OCI-M2 (cell line): Measurements from ENCODE around the gene RB1.
"Not testable (repeated sequence)": the region's sequence is repeated elsewhere in the genome, so short reads cannot be mapped to it uniquely, and the experiment has no call there.

Experiments used
- DNase-seq: peaks from one replicate; lab custom pipeline; 2025; ENCODE audit not compliant: unreplicated experiment; lab: John Stamatoyannopoulos, UW

Gene RB1

GRCh38 chr13:48346583-48346982, 43.0 kb downstream of the RB1 start:
- no peak for DNase-seq

- no peak for DNase-seq
These were observed 46.0 kb downstream of the RB1 start for GRCh38 chr13:48349525-48349924.

DNA sequence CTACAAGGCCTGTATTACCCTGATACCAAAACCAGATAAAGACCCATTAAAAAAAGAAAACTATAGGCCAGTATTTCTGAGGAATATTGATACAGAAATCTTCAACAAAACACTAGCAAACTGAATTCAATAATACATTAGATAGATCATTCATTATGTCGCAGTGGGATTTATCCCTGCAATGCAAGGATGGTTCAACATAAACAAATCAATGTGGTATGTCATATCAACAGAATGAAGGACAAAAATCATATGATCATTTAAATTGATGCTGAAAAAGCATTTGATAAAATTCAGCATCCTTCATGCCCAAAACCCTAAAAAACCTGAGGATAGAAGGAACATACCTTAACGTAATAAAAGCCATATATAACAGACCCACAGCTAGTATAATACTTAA, 50.0 kb downstream of the RB1 start:
- no peak for DNase-seq

- not testable (repeated sequence) for DNase-seq
These were observed 52.0 kb downstream of the RB1 start for GRCh38 chr13:48355524-48355923.

DNA sequence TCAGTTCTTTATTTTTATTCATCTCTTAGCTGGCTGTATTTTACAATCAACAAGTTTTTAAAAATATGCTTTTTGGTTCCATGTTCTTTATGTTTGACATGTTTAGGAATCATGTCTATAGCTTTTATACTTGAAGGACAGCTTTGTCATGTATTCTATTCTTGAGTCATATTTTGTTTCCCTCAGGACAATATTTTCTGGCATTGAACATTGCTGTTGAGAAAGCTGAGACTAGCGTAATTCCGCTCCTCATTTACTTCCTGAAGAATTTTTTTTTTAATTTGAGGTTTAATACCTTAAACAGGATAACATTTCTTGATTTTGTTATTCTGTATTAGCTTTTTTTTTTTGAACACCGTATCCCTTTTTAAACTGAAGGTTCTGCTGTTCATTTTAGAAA, 53.2 kb downstream of the RB1 start:
- DNase-seq = no peak

DNA sequence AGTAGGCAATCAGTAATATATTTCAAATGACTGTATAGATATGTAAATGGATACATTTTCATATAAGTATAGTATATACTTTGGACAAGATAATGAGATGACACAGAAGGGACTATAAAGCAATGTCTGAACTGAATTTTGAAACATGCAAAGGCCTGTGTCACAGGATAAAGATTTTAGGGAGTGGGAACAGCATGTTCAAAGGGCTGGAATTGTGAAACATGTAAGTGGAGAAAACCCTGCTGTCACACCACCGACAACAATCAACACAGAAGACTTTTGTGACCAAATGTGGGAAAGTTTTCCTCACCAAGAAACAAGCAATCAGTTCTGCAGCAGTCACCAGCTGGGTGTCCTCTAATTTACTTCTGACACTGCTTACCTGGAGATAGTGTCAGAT, 66.4 kb downstream of the RB1 start:
- DNase-seq = no peak

GRCh38 chr13:48370815-48371214, 67.3 kb downstream of the RB1 start:
- no peak for DNase-seq

GRCh38 chr13:48377857-48378256, 74.3 kb downstream of the RB1 start:
- no peak for DNase-seq

- no peak for DNase-seq
These were observed 77.0 kb downstream of the RB1 start for GRCh38 chr13:48380581-48380980.

GRCh38 chr13:48383384-48383783, 79.8 kb downstream of the RB1 start:
- DNase-seq = no peak

DNA sequence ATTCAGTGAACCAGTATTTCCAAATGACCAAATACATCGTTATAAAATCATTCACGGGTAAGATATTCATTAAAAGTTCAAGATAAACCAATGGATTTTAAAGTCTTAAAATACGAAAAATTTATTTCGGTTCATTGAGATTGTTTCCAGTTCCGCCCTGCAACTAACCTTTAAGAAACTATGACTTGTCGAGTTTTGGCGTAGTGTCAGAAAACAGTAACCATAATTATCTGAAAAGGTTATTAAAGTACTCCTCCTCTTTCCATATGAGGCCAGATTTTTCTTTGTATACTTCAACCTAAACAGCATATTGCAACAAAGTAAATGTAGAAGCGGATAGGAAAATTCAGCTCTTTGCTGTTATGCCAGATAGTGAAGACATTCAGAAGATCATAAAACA, 83.3 kb downstream of the RB1 start:
- DNase-seq = no peak

- no peak for DNase-seq
These were observed 87.7 kb downstream of the RB1 start for GRCh38 chr13:48391257-48391656.

DNA sequence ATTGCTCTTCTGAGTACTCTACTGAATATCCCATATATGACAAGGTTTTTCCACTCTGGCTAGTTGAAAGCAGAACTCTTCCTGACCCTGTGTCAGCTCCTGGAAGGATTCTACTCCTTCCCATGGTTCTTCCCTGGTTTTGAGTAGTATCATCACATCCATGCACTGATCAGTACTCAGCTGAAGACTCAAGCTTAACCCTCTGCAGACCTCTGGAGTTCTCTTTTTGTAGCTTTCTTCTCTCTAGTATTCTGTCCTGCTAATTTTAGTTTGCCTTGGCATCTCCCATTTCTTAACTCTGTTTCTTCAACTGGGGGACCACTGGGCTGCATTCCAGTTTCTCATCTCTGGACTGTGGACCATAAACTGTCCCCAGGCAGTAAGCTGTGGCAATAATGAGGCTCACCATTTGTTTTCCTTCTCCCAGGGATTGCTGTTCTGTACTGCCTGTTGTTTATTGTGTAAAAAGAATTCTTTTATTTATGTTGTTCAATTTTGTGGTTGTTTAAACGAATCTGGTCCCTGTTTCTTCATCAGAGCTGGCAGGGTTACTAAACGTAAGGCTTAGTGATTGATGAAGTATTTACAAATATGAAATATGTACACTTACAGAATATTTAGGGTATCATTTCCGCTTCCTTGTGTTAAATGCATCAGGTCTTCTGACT, 89.6 kb downstream of the RB1 start:
- DNase-seq = no peak

DNA sequence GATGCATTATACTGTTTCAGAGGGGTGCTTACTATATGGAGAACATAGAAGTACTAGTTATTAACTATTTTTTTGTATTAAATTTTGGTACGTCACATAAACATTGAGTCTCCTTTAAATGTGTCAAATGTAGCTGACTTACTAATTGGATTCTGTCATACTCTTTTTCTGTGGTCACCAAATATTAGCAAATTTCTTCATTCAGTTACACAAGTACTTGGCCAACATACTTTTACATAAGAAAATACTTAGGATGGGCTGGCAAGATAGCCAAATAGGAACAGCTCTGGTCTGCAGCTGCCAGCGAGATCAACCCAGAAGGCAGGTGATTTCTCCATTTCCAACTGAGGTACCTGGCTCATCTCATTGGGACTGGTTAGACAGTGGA, 90.1 kb downstream of the RB1 start:
- DNase-seq = no peak

GRCh38 chr13:48397744-48398143, 94.2 kb downstream of the RB1 start:
- no peak for DNase-seq

DNA sequence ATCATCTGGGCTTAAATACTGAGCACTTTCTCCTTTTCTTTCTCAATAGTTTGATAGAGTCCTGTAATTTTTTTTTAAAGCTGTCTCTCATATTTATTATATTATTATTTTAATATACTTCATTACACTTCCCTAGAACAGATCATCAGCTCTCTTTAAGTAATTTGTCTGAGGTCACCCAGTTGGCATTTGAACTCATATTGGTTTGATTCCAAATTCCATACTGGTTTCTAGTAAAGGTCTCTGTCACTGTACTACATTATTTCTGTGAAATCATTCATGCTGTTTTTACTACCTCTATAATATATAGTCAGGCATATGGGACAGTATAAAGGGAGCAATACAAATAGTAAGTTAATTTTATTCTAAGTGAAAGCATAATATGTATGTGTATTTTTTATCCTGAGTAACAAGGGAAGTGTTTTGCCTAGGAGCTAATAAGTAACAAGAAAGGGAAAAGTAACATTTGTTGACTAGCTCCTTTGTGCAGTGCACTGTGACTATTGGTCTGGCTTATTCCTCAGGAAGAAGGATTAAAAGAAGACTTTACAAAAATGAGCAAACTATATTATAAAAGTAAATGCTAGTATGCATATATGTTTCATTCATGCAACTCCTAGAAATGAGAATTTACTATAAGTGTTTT, 95.0 kb downstream of the RB1 start:
- DNase-seq = no peak

GRCh38 chr13:48400090-48400694, 96.6 kb downstream of the RB1 start:
- DNase-seq = no peak

- no peak for DNase-seq
These were observed 97.3 kb downstream of the RB1 start for GRCh38 chr13:48400850-48401291.

- no peak for DNase-seq
These were observed 97.9 kb downstream of the RB1 start for GRCh38 chr13:48401480-48401879.

- DNase-seq = no peak
These were observed 98.9 kb downstream of the RB1 start for GRCh38 chr13:48402325-48402932.

GRCh38 chr13:48403151-48403631, 99.6 kb downstream of the RB1 start:
- no peak for DNase-seq

DNA sequence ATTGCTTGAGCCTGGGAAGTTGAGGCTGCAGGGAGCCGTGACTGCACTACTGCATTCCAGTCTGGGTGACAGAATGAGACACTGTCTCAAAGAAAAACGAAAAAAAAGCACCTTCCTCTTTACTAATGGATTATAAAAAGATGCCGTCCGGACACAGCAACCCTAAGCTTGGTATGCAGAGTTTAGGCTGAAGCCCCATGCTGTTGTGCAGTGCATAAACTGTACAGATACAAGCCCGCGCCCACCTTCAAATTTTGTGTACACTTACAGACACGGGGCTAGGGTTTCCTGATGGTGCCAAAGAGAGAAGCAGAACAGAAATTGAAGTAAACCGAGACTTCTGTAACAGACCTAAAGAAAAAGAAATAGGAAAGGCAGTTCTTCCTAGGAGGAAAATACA, 100.4 kb downstream of the RB1 start:
- no peak for DNase-seq
